ENCODE data around the gene CDC40. TPM values are rescaled to one million over a fixed set of nuclear protein-coding genes. Genes with fewer than 3 reads are reported as not detected.
"Not testable (repeated sequence)": the region's sequence is repeated elsewhere in the genome, so short reads cannot be mapped to it uniquely, and the experiment has no call there.

CDC40 gene
- total RNA-seq, 1 donor from 2014 or later: 14.7 TPM

DNA sequence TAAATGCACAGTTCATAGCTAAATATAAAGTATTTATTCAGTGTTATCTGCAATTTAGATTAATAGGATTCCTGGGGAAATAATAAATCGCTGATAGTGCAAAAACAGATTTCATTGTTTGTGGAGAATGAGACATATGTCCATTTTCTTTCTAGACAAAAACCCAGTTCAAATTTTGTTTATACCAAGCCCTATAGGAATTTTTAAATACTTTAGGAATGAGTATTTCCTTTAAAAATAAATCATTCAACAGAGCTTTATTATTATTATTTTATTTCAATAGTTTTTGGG lies 91.5 kb downstream of the CDC40 start:
- no peak for ATAC-seq

DNA sequence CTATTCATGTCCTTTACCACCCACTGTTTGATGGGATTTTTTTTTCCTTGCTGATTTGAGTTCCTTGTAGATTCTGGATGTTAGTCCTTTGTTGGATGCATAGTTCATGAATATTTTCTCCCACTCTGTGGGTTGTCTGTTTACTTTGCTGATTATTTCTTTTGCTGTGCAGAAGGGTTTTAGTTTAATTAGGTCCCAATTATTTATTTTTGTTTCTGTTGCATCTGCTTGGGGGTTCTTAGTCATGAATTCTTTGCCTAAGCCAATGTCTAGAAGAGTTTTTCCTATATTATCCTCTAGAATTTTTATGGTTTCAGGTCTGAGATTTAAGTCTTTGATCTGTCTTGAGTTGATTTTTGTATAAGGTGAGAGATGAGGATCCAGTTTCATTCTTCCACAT lies 92.6 kb downstream of the CDC40 start:
- not testable (repeated sequence) for ATAC-seq

DNA sequence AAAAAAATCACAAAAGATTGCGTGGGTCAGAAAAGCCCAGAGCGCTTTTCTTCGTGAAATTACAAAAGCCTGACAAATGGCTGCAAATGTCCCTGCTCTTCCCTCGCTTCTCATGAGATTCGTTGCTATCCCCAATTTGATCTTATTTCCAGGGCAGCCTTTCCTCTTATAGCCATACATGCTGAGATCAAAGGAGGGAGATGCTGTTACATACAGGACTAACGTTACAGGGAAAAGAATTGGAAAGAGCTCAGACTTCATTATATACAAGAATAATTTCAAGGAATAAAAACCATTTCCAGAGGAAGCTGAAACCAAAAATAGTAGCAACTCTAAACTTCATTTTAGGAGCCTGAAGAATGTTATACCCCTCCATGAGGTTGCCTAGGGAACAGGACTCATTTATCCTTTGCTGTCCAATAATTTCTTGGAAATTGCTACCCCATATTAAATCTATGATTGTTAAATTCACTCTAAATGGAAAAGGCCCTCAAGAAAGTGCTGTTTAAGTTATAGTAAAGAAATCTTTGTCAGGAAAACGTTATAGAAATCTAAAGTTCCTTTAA lies 97.0 kb downstream of the CDC40 start:
- ATAC-seq: no peak

Other genes with a start within 250 kb of the CDC40 start
- gene GPR6, start 202.1 kb upstream of the CDC40 start, total RNA-seq: not detected
- 6.0 TPM for gene WASF1, start 757 bp upstream of the CDC40 start, total RNA-seq
- not detected for gene METTL24, start 177.9 kb downstream of the CDC40 start, total RNA-seq
- gene DDO, start 235.1 kb downstream of the CDC40 start, total RNA-seq: 0.08 TPM

Measured in esophagus mucosa (tissue), 1 donor.